DMS153 treated with DMSO at 0.1 percent for 48 hours (cell line): ENCODE measurements around the gene WBP2.
A peak's percentile ranks its signal among the peaks of the same experiment; 100 is the strongest.

Source experiments
- DNase-seq: peaks from one replicate; lab custom pipeline; 2025; ENCODE audit not compliant: unreplicated experiment; lab: John Stamatoyannopoulos, UW

The WBP2 gene

GRCh38 chr17:75829747-75830146 lies 25.4 kb downstream of the WBP2 start:
- no peak for DNase-seq

- DNase-seq, result no peak
These were observed 26.4 kb downstream of the WBP2 start for GRCh38 chr17:75828741-75829140.

- no peak for DNase-seq
These were observed 27.1 kb downstream of the WBP2 start for GRCh38 chr17:75828076-75828400.

GRCh38 chr17:75827308-75828075 lies 27.6 kb downstream of the WBP2 start:
- peak; percentile 48 for DNase-seq

- DNase-seq, result no peak
These were observed 28.4 kb downstream of the WBP2 start for GRCh38 chr17:75826561-75827307.

- no peak for DNase-seq
These were observed 29.3 kb downstream of the WBP2 start for GRCh38 chr17:75825748-75826370.

- no peak for DNase-seq
These were observed 30.0 kb downstream of the WBP2 start for GRCh38 chr17:75825149-75825552.

- no peak for DNase-seq
These were observed 30.5 kb downstream of the WBP2 start for GRCh38 chr17:75824666-75825065.

GRCh38 chr17:75824050-75824552 lies 31.0 kb downstream of the WBP2 start:
- DNase-seq, result no peak

GRCh38 chr17:75823257-75824041 lies 31.7 kb downstream of the WBP2 start:
- no peak for DNase-seq

- DNase-seq, result no peak
These were observed 32.4 kb downstream of the WBP2 start for GRCh38 chr17:75822800-75823166.

- DNase-seq, result peak; percentile 38
These were observed 32.9 kb downstream of the WBP2 start for GRCh38 chr17:75822119-75822799.

GRCh38 chr17:75821552-75821951 lies 33.6 kb downstream of the WBP2 start:
- no peak for DNase-seq

GRCh38 chr17:75820094-75821080 lies 34.7 kb downstream of the WBP2 start:
- DNase-seq, result no peak

GRCh38 chr17:75819678-75820077 lies 35.5 kb downstream of the WBP2 start:
- no peak for DNase-seq

- no peak for DNase-seq
These were observed 36.0 kb downstream of the WBP2 start for GRCh38 chr17:75819116-75819515.

- no peak for DNase-seq
These were observed 36.7 kb downstream of the WBP2 start for GRCh38 chr17:75818326-75818885.

GRCh38 chr17:75817571-75817970 lies 37.6 kb downstream of the WBP2 start:
- DNase-seq, result no peak

GRCh38 chr17:75816693-75817092 lies 38.4 kb downstream of the WBP2 start:
- no peak for DNase-seq
